OCI-LY7 (cell line): ENCODE results near the gene SEMA5A. TPM values are rescaled to one million over a fixed set of nuclear protein-coding genes. Genes with fewer than 3 reads are reported as not detected.

Experiments used
- BruUV-seq: library from RNA; stranded (reverse); fragments of 400-500 nt; replicated peaks from 2 replicates; lab custom pipeline; 2021; lab: Mats Ljungman, UMichigan
- CTCF ChIA-PET: fragments of 300-600 bp; sonication (Branson Sonifier 250); formaldehyde crosslinking; loops from one replicate; lab custom pipeline; 2022; ENCODE audit warnings: antibody characterized with exemption; ENCODE audit not compliant: unreplicated experiment; lab: Charles Lee
- POLR2A ChIA-PET: fragments of 300-600 bp; sonication (Branson Sonifier 250); formaldehyde crosslinking; loops from one replicate; lab custom pipeline; 2022; ENCODE audit warnings: antibody characterized with exemption; lab: Charles Lee
- DNase-seq: peaks from one replicate; pipeline ENCODE4 v3.0.0-alpha.2; 2015; ENCODE audit warnings: low spot score
- H2AFZ ChIP-seq: fragments of 200-600 bp; sonication (generic), shearing (Covaris generic); 2 replicates; pipeline ENCODE4 v1.6.1; 2014; ENCODE audit warnings: mild to moderate bottlenecking, antibody characterized with exemption, low read length, moderate library complexity
- H3K27ac ChIP-seq: fragments of 200-600 bp; sonication (generic); 2 replicates; pipeline ENCODE4 v1.5.1; 2014; ENCODE audit warnings: mixed run types, low read depth, mild to moderate bottlenecking, moderate library complexity, low read length, inconsistent platforms; ENCODE audit not compliant: poor library complexity, severe bottlenecking
- H3K36me3 ChIP-seq: fragments of 200-600 bp; sonication (generic); 2 replicates; pipeline ENCODE4 v1.6.1; 2014; ENCODE audit warnings: mild to moderate bottlenecking, antibody characterized with exemption, low read length, moderate library complexity, mixed read lengths; ENCODE audit not compliant: insufficient read depth
- H3K4me1 ChIP-seq: fragments of 200-600 bp; sonication (generic); 2 replicates; pipeline ENCODE4 v1.5.1; 2014; ENCODE audit warnings: mild to moderate bottlenecking, low read length; ENCODE audit not compliant: insufficient read depth, poor library complexity, severe bottlenecking
- H3K4me2 ChIP-seq: fragments of 200-600 bp; sonication (generic); 2 replicates; pipeline ENCODE4 v1.6.1; 2014; ENCODE audit warnings: mild to moderate bottlenecking, low read length
- H3K4me3 ChIP-seq: fragments of 200-600 bp; sonication (generic); 2 replicates; pipeline ENCODE4 v1.5.1; 2014; ENCODE audit warnings: mild to moderate bottlenecking, low read depth, low read length; ENCODE audit not compliant: poor library complexity, severe bottlenecking
- H3K79me2 ChIP-seq: fragments of 200-600 bp; sonication (generic); 2 replicates; pipeline ENCODE4 v1.6.1; 2016; ENCODE audit warnings: low read depth, mild to moderate bottlenecking, low read length, moderate library complexity, mixed read lengths; ENCODE audit not compliant: insufficient read depth
- H3K9me2 ChIP-seq: fragments of 200-600 bp; sonication (generic); 2 replicates; pipeline ENCODE4 v1.6.1; 2016; ENCODE audit warnings: mild to moderate bottlenecking, low read length, mixed read lengths; ENCODE audit not compliant: insufficient read depth
- H3K9me3 ChIP-seq: fragments of 200-600 bp; sonication (generic); 2 replicates; pipeline ENCODE4 v1.6.1; 2014; ENCODE audit warnings: mild to moderate bottlenecking, mixed run types, low read length, mixed read lengths
- H4K20me1 ChIP-seq: fragments of 200-600 bp; sonication (generic); 2 replicates; pipeline ENCODE4 v1.6.1; 2014; ENCODE audit warnings: mild to moderate bottlenecking, antibody characterized with exemption, low read length, moderate library complexity, mixed read lengths; ENCODE audit not compliant: insufficient read depth
- CTCF ChIP-seq: fragments of 200-600 bp; sonication (generic); conservative IDR thresholded peaks from 2 replicates; pipeline ENCODE4 v1.5.1; 2014; ENCODE audit warnings: mild to moderate bottlenecking, antibody characterized with exemption, low read length, moderate library complexity, mixed read lengths
- EZH2phosphoT487 ChIP-seq: fragments of 200-600 bp; sonication (generic); IDR thresholded peaks from 2 replicates; pipeline ENCODE4 v1.6.1; 2018; ENCODE audit warnings: low read depth, borderline replicate concordance, mild to moderate bottlenecking, mixed run types, antibody characterized with exemption, low read length, moderate library complexity, mixed read lengths
- intact Hi-C: fragments of 100-400 bp; cut with micrococcal nuclease; formaldehyde crosslinking; loops from one replicate; pipeline ENCODE4 v1.10.0; 2022; ENCODE audit not compliant: unreplicated experiment
- total RNA-seq, 2 experiments: library from RNA; depleted of rRNA in 1 of 2; stranded (reverse); fragments of >200 nt in 1 of 2; shearing (Covaris generic) in 1 of 2; gene quantifications; 2 replicates each; pipeline ENCODE4 v1.2.3, GENCODE V29; 2014 to 2022

Gene SEMA5A
- total RNA-seq, 2 experiments from 2014 or later: not detected

- no TSS peak for BruUV-seq
- Histone ChIP-seq H4K20me1 (no peaks in the 10 kb centered on the region), H3K27ac (no peak overlapping the region), H3K4me3 (no peak overlapping the region), H3K4me2 (no peak overlapping the region), H3K79me2 (no peaks in the 10 kb centered on the region), H3K4me1 (no peaks in the 10 kb centered on the region), H3K9me2 (no peaks in the 10 kb centered on the region), H2AFZ (no peak overlapping the region), H3K36me3 (no peaks in the 10 kb centered on the region), H3K9me3 (no peaks in the 10 kb centered on the region)
- DNase-seq: no peak
- ChIA-PET CTCF (no interaction called here), POLR2A (no interaction called here)
- intact Hi-C loops: no loop called here
- no peak for TF ChIP-seq EZH2phosphoT487
- TF ChIP-seq CTCF: no peak
Observed at GRCh38 chr5:9046756-9047481, 499.0 kb downstream of the SEMA5A start.

GRCh38 chr5:9045946-9046345 lies 499.9 kb downstream of the SEMA5A start:
- Histone ChIP-seq H3K79me2 (no peaks in the 10 kb centered on the region), H3K9me3 (no peaks in the 10 kb centered on the region), H3K4me3 (no peak overlapping the region), H3K36me3 (no peaks in the 10 kb centered on the region), H2AFZ (no peak overlapping the region), H3K4me2 (no peak overlapping the region), H3K9me2 (no peaks in the 10 kb centered on the region), H4K20me1 (no peaks in the 10 kb centered on the region), H3K27ac (no peak overlapping the region), H3K4me1 (no peaks in the 10 kb centered on the region)
- intact Hi-C loops: no loop called here
- ChIA-PET POLR2A (no interaction called here), CTCF (no interaction called here)
- no peak for DNase-seq
- no peak for TF ChIP-seq CTCF
- TF ChIP-seq EZH2phosphoT487: no peak
- no TSS peak for BruUV-seq

GRCh38 chr5:9042241-9042640 lies 503.6 kb downstream of the SEMA5A start:
- Histone ChIP-seq H4K20me1 (no peaks in the 10 kb centered on the region), H3K79me2 (no peaks in the 10 kb centered on the region), H2AFZ (no peak overlapping the region), H3K27ac (no peak overlapping the region), H3K9me2 (no peaks in the 10 kb centered on the region), H3K4me3 (no peak overlapping the region), H3K36me3 (no peaks in the 10 kb centered on the region), H3K9me3 (no peaks in the 10 kb centered on the region), H3K4me1 (no peaks in the 10 kb centered on the region), H3K4me2 (no peak overlapping the region)
- intact Hi-C loops: no loop called here
- ChIA-PET CTCF (no interaction called here), POLR2A (no interaction called here)
- no TSS peak for BruUV-seq
- TF ChIP-seq CTCF: no peak
- no peak for TF ChIP-seq EZH2phosphoT487
- no peak for DNase-seq
